H1 (cell line): ENCODE results near the gene C1orf116. TPM values are rescaled to one million over a fixed set of nuclear protein-coding genes. Genes with fewer than 3 reads are reported as not detected.

Experiments used
- BACH1 ChIP-seq: IDR thresholded peaks from 2 replicates; pipeline ENCODE4 v1.6.1; 2012; ENCODE audit warnings: low read length, improper control_type of control experiment
- CHD1 ChIP-seq: IDR thresholded peaks from 2 replicates; pipeline ENCODE4 v1.6.1; 2012; ENCODE audit warnings: low read depth, low read length, improper control_type of control experiment
- KDM1A ChIP-seq: fragments of 200-600, 300-600 bp; sonication (generic); IDR thresholded peaks from 2 replicates; pipeline ENCODE4 v1.7.1; 2016; ENCODE audit warnings: mild to moderate bottlenecking, low read length, borderline replicate concordance
- NRF1 ChIP-seq: IDR thresholded peaks from 2 replicates; pipeline ENCODE4 v1.6.1; 2011; ENCODE audit warnings: mild to moderate bottlenecking, low read depth, low read length, improper control_type of control experiment
- POLR2AphosphoS5 ChIP-seq: IDR thresholded peaks from 2 replicates; pipeline ENCODE4 v1.6.1; 2011; ENCODE audit warnings: low read depth, low read length
- TBP ChIP-seq: IDR thresholded peaks from 2 replicates; pipeline ENCODE4 v1.6.1; 2011; ENCODE audit warnings: low read depth, low read length, improper control_type of control experiment
- TCF12 ChIP-seq: IDR thresholded peaks from 2 replicates; pipeline ENCODE4 v1.6.1; 2011; ENCODE audit warnings: low read depth, mild to moderate bottlenecking, low read length
- polyA plus RNA-seq, 7 experiments: library from polyadenylated mRNA; depleted of rRNA in 3 of 7; stranded (reverse) in 5 of 7; unstranded in 2 of 7; fragments of >200 nt in 5 of 7; fragments of 200-250 nt in 2 of 7; gene quantifications; 1 replicate in 5 of 7; 2 replicates in 1 of 7; 4 replicates in 1 of 7; pipeline versions ENCODE4 v1.2.1 to v1.2.3, GENCODE V29; 2011 to 2013; ENCODE audit warnings: missing spikeins in 2 of 7, mixed read lengths in 2 of 7
- total RNA-seq: library from RNA; stranded (reverse); fragmentation: NEBNext Ultra II Directional; extraction: Animal tissue kit (Norgen Biotek cat#: 25700); gene quantifications from 2 replicates; pipeline ENCODE4 v1.2.1, GENCODE V29; 2021

C1orf116 gene
- total and polyA plus RNA-seq, 2 of the 8 experiments (the other 6 are each of a cell fraction or from before 2014, with no cell fraction given), result 2.2 to 3.9 TPM

- TF ChIP-seq TBP (no peak), POLR2AphosphoS5 (no peak), KDM1A (no peak), CHD1 (no peak), NRF1 (no peak), BACH1 (no peak), TCF12 (no peak)
These were observed 59.8 kb downstream of the C1orf116 start (continued) for GRCh38 chr1:206972728-206973127.
